Stimulated activated CD8-positive, alpha-beta memory T cell treated with anti-CD3 and anti-CD28 coated beads, Interleukin-12 subunit alpha, Interleukin-12 subunit beta, amount 100 ng/mL, for 4 hours (primary cell): ENCODE measurements around the gene MACROD2.
"Not testable (repeated sequence)": the region's sequence is repeated elsewhere in the genome, so short reads cannot be mapped to it uniquely, and the experiment has no call there.

Experiments used
- DNase-seq: peaks from one replicate; pipeline ENCODE4 v3.0.0-alpha.2; 2020; ENCODE audit warnings: low read depth

MACROD2 gene

GRCh38 chr20:14915356-14915755 is 920.0 kb downstream of the MACROD2 start:
- DNase-seq: no peak

- no peak for DNase-seq
Observed at GRCh38 chr20:14916360-14916920, 921.1 kb downstream of the MACROD2 start.

- DNase-seq: no peak
Observed at GRCh38 chr20:14918281-14918680, 923.0 kb downstream of the MACROD2 start.

- DNase-seq: no peak
Observed at GRCh38 chr20:14918976-14919375, 923.7 kb downstream of the MACROD2 start.

GRCh38 chr20:14919501-14920081 is 924.3 kb downstream of the MACROD2 start:
- DNase-seq: no peak

GRCh38 chr20:14921513-14921912 is 926.2 kb downstream of the MACROD2 start:
- DNase-seq: no peak

- no peak for DNase-seq
Observed at GRCh38 chr20:14922503-14923267, 927.4 kb downstream of the MACROD2 start.

GRCh38 chr20:14924433-14924832 is 929.1 kb downstream of the MACROD2 start:
- DNase-seq: no peak

GRCh38 chr20:14925300-14925699 is 930.0 kb downstream of the MACROD2 start:
- no peak for DNase-seq

GRCh38 chr20:14926436-14926835 is 931.1 kb downstream of the MACROD2 start:
- DNase-seq: not testable (repeated sequence)

- no peak for DNase-seq
Observed at GRCh38 chr20:14928083-14928482, 932.8 kb downstream of the MACROD2 start.

GRCh38 chr20:14929388-14929787 is 934.1 kb downstream of the MACROD2 start:
- no peak for DNase-seq

GRCh38 chr20:14932040-14932439 is 936.7 kb downstream of the MACROD2 start:
- no peak for DNase-seq

GRCh38 chr20:14935285-14935684 is 940.0 kb downstream of the MACROD2 start:
- DNase-seq: no peak

- DNase-seq: no peak
Observed at GRCh38 chr20:14937021-14937420, 941.7 kb downstream of the MACROD2 start.

- DNase-seq: no peak
Observed at GRCh38 chr20:14937846-14938245, 942.5 kb downstream of the MACROD2 start.

GRCh38 chr20:14947536-14947935 is 952.2 kb downstream of the MACROD2 start:
- no peak for DNase-seq

GRCh38 chr20:14947946-14948345 is 952.6 kb downstream of the MACROD2 start:
- DNase-seq: no peak

GRCh38 chr20:14948416-14948815 is 953.1 kb downstream of the MACROD2 start:
- no peak for DNase-seq

GRCh38 chr20:14950633-14951032 is 955.3 kb downstream of the MACROD2 start:
- no peak for DNase-seq

GRCh38 chr20:14951105-14951504 is 955.8 kb downstream of the MACROD2 start:
- DNase-seq: no peak

GRCh38 chr20:14951707-14952418 is 956.5 kb downstream of the MACROD2 start:
- no peak for DNase-seq

GRCh38 chr20:14953736-14954135 is 958.4 kb downstream of the MACROD2 start:
- no peak for DNase-seq
